T-helper 2 cell treated with Interferon-gamma antibody and Interleukin-4, amounts not matched to agents 5 μg/mL and 100 μg/mL, for 36 hours (primary cell): ENCODE data around the gene LRRC10B.
"Not testable (repeated sequence)": the region's sequence is repeated elsewhere in the genome, so short reads cannot be mapped to it uniquely, and the experiment has no call there.

Experiments
- DNase-seq: peaks from one replicate; pipeline ENCODE4 v3.0.0; 2021; ENCODE audit warnings: low spot score
- H3K27ac Mint-ChIP-seq: one replicate; pipeline ENCODE4 v1.8.0; 2021; ENCODE audit warnings: mild to moderate bottlenecking, mixed read lengths
- H3K27me3 Mint-ChIP-seq: one replicate; pipeline ENCODE4 v1.8.0; 2021; ENCODE audit warnings: low read depth, mixed read lengths
- H3K36me3 Mint-ChIP-seq: one replicate; pipeline ENCODE4 v1.8.0; 2021; ENCODE audit warnings: low read depth, mixed read lengths
- H3K4me1 Mint-ChIP-seq: one replicate; pipeline ENCODE4 v1.8.0; 2021; ENCODE audit warnings: low read depth, mixed read lengths
- H3K4me3 Mint-ChIP-seq: one replicate; pipeline ENCODE4 v1.8.0; 2022; ENCODE audit warnings: mild to moderate bottlenecking, moderate library complexity, mixed read lengths
- H3K9me3 Mint-ChIP-seq: one replicate; pipeline ENCODE4 v1.8.0; 2021; ENCODE audit warnings: mixed read lengths

The LRRC10B gene

GRCh38 chr11:61479360-61480058, 29.0 kb upstream of the LRRC10B start:
- H3K9me3 Mint-ChIP-seq, H3K27ac Mint-ChIP-seq, H3K36me3 Mint-ChIP-seq, H3K4me3 Mint-ChIP-seq, H3K4me1 Mint-ChIP-seq, DNase-seq, H3K27me3 Mint-ChIP-seq: not testable (repeated sequence)

- no peak overlapping the region for H3K27ac Mint-ChIP-seq
- H3K9me3 Mint-ChIP-seq: no peaks in the 10 kb centered on the region
- no peak for DNase-seq
- no peaks in the 10 kb centered on the region for H3K27me3 Mint-ChIP-seq
- no peaks in the 10 kb centered on the region for H3K4me1 Mint-ChIP-seq
- H3K4me3 Mint-ChIP-seq: no peak overlapping the region
- H3K36me3 Mint-ChIP-seq: no peaks in the 10 kb centered on the region
These were observed 28.1 kb upstream of the LRRC10B start for GRCh38 chr11:61480261-61480993.

GRCh38 chr11:61480994-61481335, 27.6 kb upstream of the LRRC10B start:
- DNase-seq: no peak
- Mint-ChIP-seq H3K27me3 (no peaks in the 10 kb centered on the region), H3K4me3 (no peak overlapping the region), H3K27ac (no peak overlapping the region), H3K9me3 (no peaks in the 10 kb centered on the region), H3K4me1 (no peaks in the 10 kb centered on the region), H3K36me3 (no peaks in the 10 kb centered on the region)

GRCh38 chr11:61481806-61482205, 26.7 kb upstream of the LRRC10B start:
- Mint-ChIP-seq H3K4me1 (no peaks in the 10 kb centered on the region), H3K9me3 (no peaks in the 10 kb centered on the region), H3K27ac (no peak overlapping the region), H3K4me3 (no peak overlapping the region), H3K36me3 (no peaks in the 10 kb centered on the region), H3K27me3 (no peaks in the 10 kb centered on the region)
- DNase-seq: no peak

- DNase-seq: no peak
- Mint-ChIP-seq H3K4me3 (no peak overlapping the region), H3K27ac (no peak overlapping the region), H3K9me3 (no peaks in the 10 kb centered on the region), H3K4me1 (no peaks in the 10 kb centered on the region), H3K27me3 (no peaks in the 10 kb centered on the region), H3K36me3 (no peaks in the 10 kb centered on the region)
These were observed 26.0 kb upstream of the LRRC10B start for GRCh38 chr11:61482513-61482912.

- Mint-ChIP-seq H3K9me3 (no peaks in the 10 kb centered on the region), H3K4me1 (no peaks in the 10 kb centered on the region), H3K36me3 (no peaks in the 10 kb centered on the region), H3K27ac (no peak overlapping the region), H3K27me3 (no peaks in the 10 kb centered on the region), H3K4me3 (no peak overlapping the region)
- no peak for DNase-seq
These were observed 24.0 kb upstream of the LRRC10B start for GRCh38 chr11:61484541-61484940.

- no peaks in the 10 kb centered on the region for H3K27me3 Mint-ChIP-seq
- H3K36me3 Mint-ChIP-seq: no peaks in the 10 kb centered on the region
- H3K4me1 Mint-ChIP-seq: no peaks in the 10 kb centered on the region
- DNase-seq: no peak
- H3K4me3 Mint-ChIP-seq: no peak overlapping the region
- H3K9me3 Mint-ChIP-seq: no peaks in the 10 kb centered on the region
- H3K27ac Mint-ChIP-seq: no peak overlapping the region
These were observed 23.5 kb upstream of the LRRC10B start for GRCh38 chr11:61485080-61485479.

GRCh38 chr11:61486011-61486620, 22.4 kb upstream of the LRRC10B start:
- DNase-seq: no peak
- Mint-ChIP-seq H3K27ac (no peak overlapping the region), H3K9me3 (no peaks in the 10 kb centered on the region), H3K36me3 (no peaks in the 10 kb centered on the region), H3K27me3 (no peaks in the 10 kb centered on the region), H3K4me1 (no peaks in the 10 kb centered on the region), H3K4me3 (no peak overlapping the region)

GRCh38 chr11:61486779-61487178, 21.8 kb upstream of the LRRC10B start:
- H3K27me3 Mint-ChIP-seq: no peaks in the 10 kb centered on the region
- no peaks in the 10 kb centered on the region for H3K36me3 Mint-ChIP-seq
- no peaks in the 10 kb centered on the region for H3K9me3 Mint-ChIP-seq
- no peak for DNase-seq
- no peak overlapping the region for H3K4me3 Mint-ChIP-seq
- H3K4me1 Mint-ChIP-seq: no peaks in the 10 kb centered on the region
- no peak overlapping the region for H3K27ac Mint-ChIP-seq

GRCh38 chr11:61487342-61488025, 21.1 kb upstream of the LRRC10B start:
- no peak for DNase-seq
- Mint-ChIP-seq H3K27ac (no peak overlapping the region), H3K9me3 (no peaks in the 10 kb centered on the region), H3K4me1 (no peaks in the 10 kb centered on the region), H3K4me3 (no peak overlapping the region), H3K36me3 (no peaks in the 10 kb centered on the region), H3K27me3 (no peaks in the 10 kb centered on the region)

- no peaks in the 10 kb centered on the region for H3K4me1 Mint-ChIP-seq
- H3K9me3 Mint-ChIP-seq: no peaks in the 10 kb centered on the region
- H3K27ac Mint-ChIP-seq: no peak overlapping the region
- H3K27me3 Mint-ChIP-seq: no peaks in the 10 kb centered on the region
- H3K4me3 Mint-ChIP-seq: no peak overlapping the region
- H3K36me3 Mint-ChIP-seq: no peaks in the 10 kb centered on the region
- DNase-seq: no peak
These were observed 19.8 kb upstream of the LRRC10B start for GRCh38 chr11:61488651-61489291.

- DNase-seq: no peak
- no peak overlapping the region for H3K27ac Mint-ChIP-seq
- H3K27me3 Mint-ChIP-seq: no peaks in the 10 kb centered on the region
- no peak overlapping the region for H3K4me3 Mint-ChIP-seq
- H3K9me3 Mint-ChIP-seq: no peaks in the 10 kb centered on the region
- H3K4me1 Mint-ChIP-seq: no peaks in the 10 kb centered on the region
- no peaks in the 10 kb centered on the region for H3K36me3 Mint-ChIP-seq
These were observed 18.5 kb upstream of the LRRC10B start for GRCh38 chr11:61489833-61490721.

- no peak overlapping the region for H3K4me3 Mint-ChIP-seq
- H3K36me3 Mint-ChIP-seq: no peaks in the 10 kb centered on the region
- H3K9me3 Mint-ChIP-seq: no peaks in the 10 kb centered on the region
- no peaks in the 10 kb centered on the region for H3K27me3 Mint-ChIP-seq
- H3K4me1 Mint-ChIP-seq: no peaks in the 10 kb centered on the region
- no peak for DNase-seq
- H3K27ac Mint-ChIP-seq: no peak overlapping the region
These were observed 16.7 kb upstream of the LRRC10B start for GRCh38 chr11:61491736-61492395.
